Adrenal gland (tissue), 12 donors: ENCODE measurements around the gene KCNC1. TPM values are rescaled to one million over a fixed set of nuclear protein-coding genes. Genes with fewer than 3 reads are reported as not detected.

Experiments
- DNase-seq, 7 donors: peaks; one replicate each; pipeline ENCODE4 v3.0.0-alpha.2; 2019 to 2020
- H3K27ac ChIP-seq, 5 donors: fragments of 200-600 bp; sonication (generic) in 4 of 5; 1 replicate in 3 of 5; 2 replicates in 2 of 5; pipeline versions ENCODE4 v1.5.1 to v1.8.0; 2016 to 2020; ENCODE audit warnings: mild to moderate bottlenecking in 1 of 5
- H3K27me3 ChIP-seq: fragments of 200-600 bp; 2 replicates; pipeline ENCODE4 v1.8.0; 2021
- H3K36me3 ChIP-seq, 2 donors: fragments of 200-600 bp; replicated peaks in 1 of 2; 1 replicate in 1 of 2; 2 replicates in 1 of 2; pipeline versions ENCODE4 v1.5.1 to v1.8.0; 2018 to 2022
- H3K4me1 ChIP-seq, 2 donors: fragments of 200-600 bp; replicated peaks in 1 of 2; 1 replicate in 1 of 2; 2 replicates in 1 of 2; pipeline versions ENCODE4 v1.5.1 to v1.8.0; 2018 to 2021
- H3K4me3 ChIP-seq, 4 donors: fragments of 200-600 bp; sonication (generic) in 3 of 4; one replicate each; pipeline ENCODE4 v1.5.1; 2016 to 2018
- H3K9me3 ChIP-seq, 3 donors: fragments of 200-600 bp; sonication (generic) in 1 of 3; replicated peaks in 1 of 3; 1 replicate in 2 of 3; 2 replicates in 1 of 3; pipeline versions ENCODE4 v1.5.1 to v1.8.0; 2016 to 2021
- CTCF ChIP-seq, 6 experiments: fragments of 450-650 bp in 4 of 6; fragments of 200-600 bp in 2 of 6; sonication (generic) in 1 of 6; IDR thresholded peaks; 1 replicate in 5 of 6; 2 replicates in 1 of 6; pipeline versions ENCODE4 v1.5.1 to v1.8.0; 2016 to 2021; ENCODE audit warnings: antibody characterized with exemption in 6 of 6, mild to moderate bottlenecking in 2 of 6, moderate library complexity in 1 of 6
- POLR2A ChIP-seq, 2 donors: fragments of 450-650 bp; IDR thresholded peaks; one replicate each; pipeline ENCODE4 v1.6.1; 2017; ENCODE audit warnings: antibody characterized with exemption in 2 of 2, mild to moderate bottlenecking in 2 of 2, moderate library complexity in 1 of 2
- WGBS, 4 donors: extraction: QIAGEN DNeasy Blood & Tissue Kit in 2 of 4; methylation state at CpG; one replicate each; pipeline versions ENCODE4 v1.1.5 to v1.1.7; 2013 to 2017; 5-methylcytosine and 5-hydroxymethylcytosine counted together
- intact Hi-C, 2 donors: fragments of 100-400 bp; cut with DNase I; formaldehyde crosslinking; loops; one replicate each; pipeline versions ENCODE4 v1.14.1 to v1.15.0; 2022 to 2023
- polyA plus RNA-seq, 3 donors: library from polyadenylated mRNA; stranded (reverse); fragments of 200-250 nt in 2 of 3; fragments of 350-450 nt in 1 of 3; fragmentation: Illumina TruSeq in 1 of 3; extraction: RNeasy Lipid Tissue Mini Kit (QIAGEN cat#74804) in 1 of 3; gene quantifications; one replicate each; pipeline ENCODE4 v1.2.3, GENCODE V29; 2013 to 2014
- total RNA-seq, 9 donors: library from RNA; depleted of rRNA in 4 of 9; stranded (reverse); fragments of >200 nt in 4 of 9; fragments of 120-200 nt in 1 of 9; fragmentation: NEBNext Ultra II Directional in 1 of 9; extraction: Animal tissue kit (Norgen Biotek cat#: 25700) in 1 of 9; gene quantifications; one replicate each; pipeline versions ENCODE4 v1.1.0 to v1.2.4, GENCODE V29; 2013 to 2023
- donor health status: healthy with polysubstance abuse.
- donor health status: Bipolar disorder and iron deficiency.
- donor health status: DM: yes; HTN: yes; CAD: no.
- donor health status: DM: no; HTN: no; CAD: no.
- donor health status: DM: no; HTN: no; CAD: no.
- donor health status: DM: yes; HTN: yes; CAD: no.

The KCNC1 gene
- total and polyA plus RNA-seq, 12 donors = 0.06 to 1.3 (median 0.55) TPM; not detected in 3

DNA sequence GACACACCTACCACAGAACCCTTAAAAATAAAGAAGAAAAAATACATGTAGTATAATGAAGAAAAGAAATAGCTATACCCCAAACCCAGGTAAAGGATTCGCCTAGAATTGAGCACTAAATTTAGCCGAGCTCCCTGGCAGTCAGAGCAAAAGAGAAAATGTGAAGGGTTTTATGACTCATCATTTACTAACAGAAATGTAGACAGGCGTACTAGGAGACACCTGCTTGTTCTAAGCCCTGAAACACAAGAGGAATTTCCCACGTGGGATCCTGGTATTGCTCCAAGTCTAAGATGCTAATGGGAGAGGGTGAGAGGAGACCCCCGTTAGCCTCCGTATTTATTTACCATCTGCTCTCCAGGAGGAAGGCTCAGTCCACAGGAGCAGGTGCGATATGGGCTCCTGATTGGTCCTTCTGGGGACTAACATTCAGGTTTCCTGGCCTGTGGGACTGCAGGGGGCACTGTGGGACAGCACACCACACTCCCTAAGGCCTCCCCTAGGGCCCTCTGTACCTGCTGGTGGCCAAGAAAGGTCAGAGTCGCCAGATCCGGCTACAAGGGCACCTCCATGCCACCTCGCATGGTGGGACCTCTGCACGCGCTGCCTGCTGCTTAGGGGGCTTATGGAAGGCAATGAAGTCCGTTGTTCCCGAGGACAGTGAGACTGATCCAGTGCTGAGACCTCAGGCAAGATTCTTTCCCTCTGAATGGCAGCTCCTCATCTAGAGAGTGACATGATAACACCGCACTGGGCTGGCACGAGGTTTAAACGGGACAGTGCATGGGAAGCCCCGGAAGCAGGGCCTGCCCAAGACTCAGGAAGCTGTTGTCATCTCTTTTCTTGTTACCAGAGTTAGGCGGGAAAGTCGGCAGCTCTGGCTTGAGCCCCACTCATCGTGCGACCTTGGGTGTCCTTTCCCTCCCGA, 25.8 kb downstream of the KCNC1 start:
- Histone ChIP-seq H3K27ac (no peak overlapping the region), H3K27me3 (no peaks in the 10 kb centered on the region), H3K36me3 (no peaks in the 10 kb centered on the region), H3K4me3 (no peak overlapping the region), H3K9me3 (no peaks in the 10 kb centered on the region), H3K4me1 (no peaks in the 10 kb centered on the region)
- 54 to 68% (median 60%) methylated on average over 15 to 23 of the region's 23 CpGs for WGBS, 4 donors
- intact Hi-C loops = loop anchor here (5.0 to 10.0 kb wide), 2 partner anchors 214 to 217 kb away; no protein-coding TSS in a partner anchor
- peak; percentile 15 to 71 (median 55) for TF ChIP-seq CTCF (IDR thresholded peaks at IDR 0.05)
- TF ChIP-seq POLR2A (IDR thresholded peaks at IDR 0.05) = no peak
- peak in 6 of 7 donors; percentile 30 to 66 (median 50) for DNase-seq

DNA sequence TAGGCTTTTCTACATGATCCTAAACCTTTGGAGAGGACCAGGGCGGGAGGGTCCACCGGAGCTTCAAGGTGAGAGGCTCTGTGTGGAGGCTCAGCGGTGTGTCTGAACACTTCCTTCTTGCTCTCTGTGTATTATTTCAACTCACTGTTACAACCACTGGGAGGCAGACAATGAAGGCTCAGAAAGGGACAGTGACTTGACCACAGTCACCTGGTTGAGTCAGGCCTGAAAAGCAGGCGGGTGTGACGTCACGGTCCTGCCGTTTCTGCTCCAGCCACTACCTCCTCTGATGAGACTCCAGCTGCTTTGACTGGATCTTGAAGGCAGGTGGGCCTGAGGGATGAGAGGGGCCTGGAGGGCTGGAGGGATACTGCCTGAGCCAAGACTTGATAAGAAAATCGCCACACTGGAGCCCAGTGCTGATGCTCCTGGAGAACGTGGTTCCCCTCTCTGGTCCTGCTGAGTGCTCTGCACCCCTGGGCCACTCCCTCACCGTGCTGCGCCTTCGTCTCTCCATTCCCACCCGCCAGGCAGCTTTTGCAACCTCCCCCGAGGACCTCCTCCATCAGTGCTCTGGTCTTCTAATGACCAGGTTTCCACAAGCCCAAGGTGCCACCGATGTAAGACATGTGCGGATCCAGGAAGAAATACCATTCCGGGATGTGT, 27.9 kb downstream of the KCNC1 start:
- TF ChIP-seq POLR2A (IDR thresholded peaks at IDR 0.05) (no peak), CTCF (IDR thresholded peaks at IDR 0.05) (no peak)
- no peaks in the 10 kb centered on the region for H3K4me1 ChIP-seq
- no peak overlapping the region for H3K4me3 ChIP-seq
- WGBS, 4 donors = 85 to 91% (median 87%) methylated on average over 14 to 17 of the region's 17 CpGs
- H3K9me3 ChIP-seq = no peaks in the 10 kb centered on the region
- intact Hi-C loops = loop anchor here (5.0 to 10.0 kb wide), 2 partner anchors 212 to 215 kb away; no protein-coding TSS in a partner anchor
- H3K27me3 ChIP-seq = no peaks in the 10 kb centered on the region
- DNase-seq = no peak
- H3K36me3 ChIP-seq = no peaks in the 10 kb centered on the region
- H3K27ac ChIP-seq = no peak overlapping the region

DNA sequence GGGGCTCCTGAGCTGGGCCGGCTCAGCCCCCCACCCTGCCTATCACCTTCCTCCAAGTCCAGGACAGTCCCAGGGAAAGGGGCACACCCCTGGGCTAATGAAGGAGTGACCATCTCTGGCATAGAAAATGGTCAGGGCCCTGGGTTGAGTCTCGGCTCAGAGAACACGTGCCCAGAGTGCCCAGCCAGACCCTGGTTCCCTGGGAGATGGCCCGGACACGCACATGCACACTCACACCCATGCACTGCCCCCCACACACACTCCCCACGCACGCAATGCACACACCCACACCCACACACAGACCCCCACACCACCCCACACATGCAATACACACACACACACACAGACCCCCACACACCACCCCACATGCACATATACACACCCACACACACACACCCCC, 28.7 kb downstream of the KCNC1 start:
- H3K36me3 ChIP-seq = no peaks in the 10 kb centered on the region
- no peaks in the 10 kb centered on the region for H3K4me1 ChIP-seq
- H3K9me3 ChIP-seq = no peaks in the 10 kb centered on the region
- H3K27ac ChIP-seq = no peak overlapping the region
- no peak for DNase-seq
- WGBS, 4 donors = 75 to 91% (median 81%) methylated on average over 7 of the region's 7 CpGs
- intact Hi-C loops = loop anchor here (5.0 to 10.0 kb wide), 2 partner anchors 212 to 214 kb away; no protein-coding TSS in a partner anchor
- H3K27me3 ChIP-seq = no peaks in the 10 kb centered on the region
- TF ChIP-seq POLR2A (IDR thresholded peaks at IDR 0.05) = no peak
- TF ChIP-seq CTCF (IDR thresholded peaks at IDR 0.05) = no peak
- no peak overlapping the region for H3K4me3 ChIP-seq

DNA sequence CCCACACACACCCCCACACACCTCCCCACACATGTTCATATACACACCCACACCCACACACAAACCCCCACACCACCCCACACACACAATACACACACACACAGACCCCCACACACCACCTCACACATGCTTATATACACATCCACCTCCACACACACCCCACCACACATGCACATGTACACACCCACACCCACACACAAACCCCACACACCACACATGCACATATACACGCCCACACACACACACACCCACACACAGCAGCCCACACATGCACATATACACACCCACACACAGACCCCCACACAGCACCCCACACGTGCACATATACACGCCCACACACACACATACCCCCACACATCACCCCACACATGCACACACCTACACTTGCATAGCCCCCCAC, 29.1 kb downstream of the KCNC1 start:
- Histone ChIP-seq H3K4me3 (no peak overlapping the region), H3K9me3 (no peaks in the 10 kb centered on the region), H3K27me3 (no peaks in the 10 kb centered on the region), H3K27ac (no peak overlapping the region), H3K4me1 (no peaks in the 10 kb centered on the region), H3K36me3 (no peaks in the 10 kb centered on the region)
- 46 to 57% (median 51%) methylated on average over 3 of the region's 3 CpGs for WGBS, 4 donors
- TF ChIP-seq CTCF (IDR thresholded peaks at IDR 0.05) = no peak
- no peak for TF ChIP-seq POLR2A (IDR thresholded peaks at IDR 0.05)
- no peak for DNase-seq
- intact Hi-C loops = loop anchor here (5.0 to 10.0 kb wide), 2 partner anchors 211 to 214 kb away; no protein-coding TSS in a partner anchor
